GM12892 (cell line): Measurements from ENCODE around the gene OXER1.

Experiments used
- POLR2A ChIP-seq: IDR thresholded peaks from 2 replicates; pipeline ENCODE4 v1.6.1; 2011; ENCODE audit warnings: low read depth, low read length, control low read depth
- POLR2AphosphoS5 ChIP-seq: IDR thresholded peaks from 2 replicates; pipeline ENCODE4 v1.6.1; 2011; ENCODE audit warnings: low read depth, low read length, control low read depth
- TAF1 ChIP-seq: IDR thresholded peaks from 2 replicates; pipeline ENCODE4 v1.6.1; 2011; ENCODE audit warnings: low read depth, mild to moderate bottlenecking, control low read depth, low read length, borderline replicate concordance

DNA sequence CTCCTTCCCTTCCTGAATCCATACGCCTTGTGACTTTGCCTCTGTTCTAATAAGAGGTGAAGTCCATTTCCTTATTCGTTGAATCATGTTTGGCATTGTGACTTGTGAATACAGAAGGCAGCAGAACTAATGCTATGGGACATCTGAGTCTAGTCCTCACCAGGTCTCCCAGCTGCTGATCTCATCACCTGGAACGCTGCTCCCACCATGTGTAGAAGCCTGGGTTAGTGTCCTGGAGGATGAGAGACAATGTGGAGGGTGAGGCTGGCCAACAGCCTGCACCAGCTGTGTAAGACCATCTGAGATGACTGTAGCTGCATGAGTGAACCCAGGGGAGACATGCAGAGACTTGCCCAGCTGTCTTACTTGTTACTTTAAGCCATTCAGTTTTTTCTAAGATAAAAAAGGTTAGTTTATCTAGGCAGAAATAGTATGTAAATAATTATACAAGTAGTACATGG lies 31.9 kb upstream of the OXER1 start:
- TF ChIP-seq POLR2A = peak; percentile 79
- TF ChIP-seq TAF1 = peak; percentile 85
- TF ChIP-seq POLR2AphosphoS5 = peak; percentile 63; the same call in 1 of the 2 replicates
